SKM-1 treated with dmso at 0.1 percent for 144 hours (cell line): ENCODE results near the gene CBS.
"Not testable (repeated sequence)": the region's sequence is repeated elsewhere in the genome, so short reads cannot be mapped to it uniquely, and the experiment has no call there.

ENCODE experiments used
- DNase-seq: peaks from one replicate; lab custom pipeline; 2025; ENCODE audit not compliant: unreplicated experiment; lab: John Stamatoyannopoulos, UW

Gene CBS

GRCh38 chr21:43068065-43068464, 7.6 kb downstream of the CBS start:
- DNase-seq: not testable (repeated sequence)

- not testable (repeated sequence) for DNase-seq
Observed at GRCh38 chr21:43066690-43067089, 8.9 kb downstream of the CBS start.

GRCh38 chr21:43065991-43066390, 9.6 kb downstream of the CBS start:
- not testable (repeated sequence) for DNase-seq

- DNase-seq: not testable (repeated sequence)
Observed at GRCh38 chr21:43064265-43064917, 11.2 kb downstream of the CBS start.

- not testable (repeated sequence) for DNase-seq
Observed at GRCh38 chr21:43062955-43063664, 12.5 kb downstream of the CBS start.

- not testable (repeated sequence) for DNase-seq
Observed at GRCh38 chr21:43053112-43053511, 22.5 kb downstream of the CBS start.

GRCh38 chr21:43045876-43046821, 29.5 kb downstream of the CBS start:
- not testable (repeated sequence) for DNase-seq

GRCh38 chr21:43045165-43045875, 30.3 kb downstream of the CBS start:
- not testable (repeated sequence) for DNase-seq

- not testable (repeated sequence) for DNase-seq
Observed at GRCh38 chr21:43044547-43044946, 31.1 kb downstream of the CBS start.

GRCh38 chr21:43043291-43043690, 32.3 kb downstream of the CBS start:
- not testable (repeated sequence) for DNase-seq

- DNase-seq: not testable (repeated sequence)
Observed at GRCh38 chr21:43042169-43042568, 33.5 kb downstream of the CBS start.

GRCh38 chr21:43038659-43039044, 37.0 kb downstream of the CBS start:
- DNase-seq: not testable (repeated sequence)

- not testable (repeated sequence) for DNase-seq
Observed at GRCh38 chr21:43037918-43038658, 37.5 kb downstream of the CBS start.

- DNase-seq: not testable (repeated sequence)
Observed at GRCh38 chr21:43036889-43037288, 38.7 kb downstream of the CBS start.

- no peak for DNase-seq
Observed at GRCh38 chr21:43034826-43035225, 40.8 kb downstream of the CBS start.

GRCh38 chr21:43034101-43034500, 41.5 kb downstream of the CBS start:
- DNase-seq: no peak

GRCh38 chr21:43031121-43031619, 44.5 kb downstream of the CBS start:
- no peak for DNase-seq

GRCh38 chr21:43029785-43030184, 45.9 kb downstream of the CBS start:
- no peak for DNase-seq

GRCh38 chr21:43027846-43028731, 47.5 kb downstream of the CBS start:
- DNase-seq: no peak
